Cardiac fibroblast (primary cell): Measurements from ENCODE around the gene TMPRSS3.

ENCODE experiments used
- DNase-seq, 2 donors: peaks; one replicate each; pipeline versions ENCODE4 v3.0.0 to v3.0.0-alpha.2; 2010; ENCODE audit warnings: low read depth in 2 of 2
- H3K4me3 ChIP-seq, 2 donors: replicated peaks in 1 of 2; 1 replicate in 1 of 2; 2 replicates in 1 of 2; pipeline ENCODE4 v1.5.1; 2011; ENCODE audit warnings: low read depth in 2 of 2, low read length in 2 of 2, mild to moderate bottlenecking in 2 of 2, moderate library complexity in 1 of 2
- CTCF ChIP-seq: IDR thresholded peaks from one replicate; pipeline ENCODE4 v1.5.1; 2011; ENCODE audit warnings: low read depth, mild to moderate bottlenecking, low read length, inconsistent platforms

The TMPRSS3 gene

GRCh38 chr21:42440187-42440792, 44.4 kb upstream of the TMPRSS3 start:
- no peak overlapping the region for H3K4me3 ChIP-seq
- DNase-seq: no peak
- no peak for TF ChIP-seq CTCF

GRCh38 chr21:42439284-42440186, 43.7 kb upstream of the TMPRSS3 start:
- TF ChIP-seq CTCF: no peak
- DNase-seq: no peak
- no peak overlapping the region for H3K4me3 ChIP-seq

GRCh38 chr21:42438316-42439205, 42.7 kb upstream of the TMPRSS3 start:
- no peak for TF ChIP-seq CTCF
- DNase-seq: no peak
- no peak overlapping the region for H3K4me3 ChIP-seq

GRCh38 chr21:42437786-42438185, 41.9 kb upstream of the TMPRSS3 start:
- TF ChIP-seq CTCF: no peak
- DNase-seq: no peak
- H3K4me3 ChIP-seq: no peak overlapping the region

GRCh38 chr21:42436914-42437313, 41.1 kb upstream of the TMPRSS3 start:
- DNase-seq: no peak
- TF ChIP-seq CTCF: no peak

GRCh38 chr21:42435833-42436232, 40.0 kb upstream of the TMPRSS3 start:
- no peak overlapping the region for H3K4me3 ChIP-seq
- TF ChIP-seq CTCF: no peak
- DNase-seq: no peak

More at GRCh38 chr21:42436914-42437313, 41.1 kb upstream of the TMPRSS3 start:
- H3K4me3 ChIP-seq: no peak overlapping the region
